Keratinocyte (primary cell): ENCODE results near the gene PLTP.

ENCODE experiments used
- CTCF ChIP-seq, 3 experiments: IDR thresholded peaks in 1 of 3; conservative IDR thresholded peaks in 1 of 3; optimal IDR thresholded peaks in 1 of 3; 2 replicates in 2 of 3; 3 replicates in 1 of 3; pipeline versions ENCODE3 to v1.5.1; 2011; ENCODE audit warnings: low read length in 3 of 3, mild to moderate bottlenecking in 3 of 3, moderate library complexity in 2 of 3, control low read depth in 1 of 3, inconsistent platforms in 1 of 3; ENCODE audit not compliant: insufficient read depth in 2 of 3; ENCODE audit errors: extremely low read depth in 1 of 3
- EZH2 ChIP-seq: IDR thresholded peaks from one replicate; pipeline ENCODE4 v1.6.1; 2012; ENCODE audit warnings: inconsistent platforms, mild to moderate bottlenecking, low read length, moderate library complexity

GRCh38 chr20:45908084-45908483, 3.9 kb downstream of the PLTP start:
- TF ChIP-seq CTCF (optimal IDR thresholded peaks at IDR 0.05 in 1 of 3, IDR thresholded peaks at IDR 0.05 in 1 of 3, conservative IDR thresholded peaks at IDR 0.05 in 1 of 3; ENCODE audit: extremely low read depth in 1 of 3, insufficient read depth in 2 of 3, low read length in 3 of 3) (no peak), EZH2 (no peak)
